IMR-90 (cell line): ENCODE results near the gene TMEM131L. TPM values are rescaled to one million over a fixed set of nuclear protein-coding genes. Genes with fewer than 3 reads are reported as not detected.

ENCODE experiments used
- ATAC-seq: fragments of 200-7000 bp; cut with Tn5 transposase; 2 replicates; pipeline ENCODE4 v1.9.1; 2020; ENCODE audit warnings: low read depth, mild to moderate bottlenecking, moderate library complexity
- BruUV-seq: library from RNA; stranded (reverse); fragments of 400-500 nt; replicated peaks from 2 replicates; lab custom pipeline; 2021; lab: Mats Ljungman, UMichigan
- CTCF ChIA-PET: fragments of 300-600 bp; formaldehyde crosslinking; extraction: SDS; loops from one replicate; lab custom pipeline; 2021; ENCODE audit warnings: antibody characterized with exemption; lab: Yijun Ruan, JAX
- POLR2A ChIA-PET: fragments of 300-600 bp; sonication (Branson Sonifier 250); formaldehyde crosslinking; loops from one replicate; lab custom pipeline; 2022; ENCODE audit warnings: antibody characterized with exemption; ENCODE audit not compliant: unreplicated experiment; lab: Charles Lee
- DNase-seq: peaks from one replicate; pipeline ENCODE4 v3.0.0; 2013
- H2AFZ ChIP-seq: replicated peaks from 2 replicates; pipeline ENCODE3; 2013; ENCODE audit warnings: low read length, mild to moderate bottlenecking; ENCODE audit not compliant: poor library complexity
- H2AK5ac ChIP-seq: 2 replicates; pipeline ENCODE4 v1.6.1; 2013; ENCODE audit warnings: low read depth, low read length, inconsistent platforms
- H2AK9ac ChIP-seq: replicated peaks from 2 replicates; pipeline ENCODE3; 2013; ENCODE audit warnings: mild to moderate bottlenecking, low read depth, low read length, moderate library complexity; ENCODE audit not compliant: poor library complexity
- H2BK120ac ChIP-seq: 2 replicates; pipeline ENCODE4 v1.6.1; 2013; ENCODE audit warnings: low read depth, low read length, inconsistent platforms
- H2BK15ac ChIP-seq: 3 replicates; pipeline ENCODE4 v1.6.1; 2013; ENCODE audit warnings: low read depth, low read length, inconsistent platforms
- H2BK20ac ChIP-seq: 2 replicates; pipeline ENCODE4 v1.6.1; 2013; ENCODE audit warnings: low read depth, mild to moderate bottlenecking, inconsistent platforms, low read length, moderate library complexity
- H2BK5ac ChIP-seq: 2 replicates; pipeline ENCODE4 v1.6.1; 2013; ENCODE audit warnings: mild to moderate bottlenecking, low read depth, low read length, inconsistent platforms; ENCODE audit not compliant: poor library complexity, severe bottlenecking
- H3K14ac ChIP-seq: replicated peaks from 2 replicates; pipeline ENCODE4 v1.6.1; 2013; ENCODE audit warnings: low read depth, low read length, inconsistent platforms
- H3K18ac ChIP-seq: 2 replicates; pipeline ENCODE4 v1.6.1; 2013; ENCODE audit warnings: low read depth, low read length, control low read depth
- H3K23ac ChIP-seq: 2 replicates; pipeline ENCODE4 v1.6.1; 2013; ENCODE audit warnings: low read depth, low read length, inconsistent platforms
- H3K27ac ChIP-seq: 2 replicates; pipeline ENCODE4 v1.5.1; 2013; ENCODE audit warnings: mild to moderate bottlenecking, control low read depth, low read length; ENCODE audit not compliant: insufficient read depth
- H3K27me3 ChIP-seq: 2 replicates; pipeline ENCODE4 v1.6.1; 2013; ENCODE audit warnings: low read length; ENCODE audit not compliant: control insufficient read depth, insufficient read depth
- H3K36me3 ChIP-seq: 2 replicates; pipeline ENCODE4 v1.6.1; 2013; ENCODE audit warnings: low read length, mixed read lengths; ENCODE audit not compliant: control insufficient read depth, insufficient read depth
- H3K4ac ChIP-seq: 2 replicates; pipeline ENCODE4 v1.6.1; 2013; ENCODE audit warnings: low read depth, low read length, inconsistent platforms
- H3K4me1 ChIP-seq: 2 replicates; pipeline ENCODE4 v1.6.1; 2013; ENCODE audit warnings: low read length, mixed read lengths; ENCODE audit not compliant: control insufficient read depth, insufficient read depth
- H3K4me2 ChIP-seq: 2 replicates; pipeline ENCODE4 v1.6.1; 2013; ENCODE audit warnings: low read depth, mild to moderate bottlenecking, control low read depth, low read length, moderate library complexity
- H3K4me3 ChIP-seq: 2 replicates; pipeline ENCODE4 v1.5.1; 2013; ENCODE audit warnings: low read depth, mild to moderate bottlenecking, control low read depth, low read length, moderate library complexity; ENCODE audit not compliant: insufficient read depth
- H3K56ac ChIP-seq: 2 replicates; pipeline ENCODE4 v1.6.1; 2013; ENCODE audit warnings: low read length, inconsistent platforms; ENCODE audit not compliant: insufficient read depth; ENCODE audit errors: extremely low read depth
- H3K79me1 ChIP-seq, 2 experiments: 2 replicates each; pipeline ENCODE4 v1.6.1; 2013; ENCODE audit warnings: low read length in 2 of 2, inconsistent platforms in 1 of 2, low read depth in 1 of 2
- H3K9ac ChIP-seq: 2 replicates; pipeline ENCODE4 v1.6.1; 2013; ENCODE audit warnings: low read depth, low read length, control low read depth
- H3K9me1 ChIP-seq: 2 replicates; pipeline ENCODE4 v1.6.1; 2013; ENCODE audit warnings: low read length, inconsistent platforms; ENCODE audit not compliant: insufficient read depth
- H3K9me3 ChIP-seq: 2 replicates; pipeline ENCODE4 v1.6.1; 2013; ENCODE audit warnings: low read length; ENCODE audit not compliant: control insufficient read depth, insufficient read depth
- H4K20me1 ChIP-seq: 2 replicates; pipeline ENCODE4 v1.6.1; 2013; ENCODE audit warnings: low read length, inconsistent platforms; ENCODE audit not compliant: insufficient read depth
- H4K5ac ChIP-seq: 2 replicates; pipeline ENCODE4 v1.6.1; 2013; ENCODE audit warnings: mild to moderate bottlenecking, low read depth, low read length, control low read depth
- H4K8ac ChIP-seq, 2 experiments: 2 replicates each; pipeline ENCODE4 v1.6.1; 2013; ENCODE audit warnings: low read depth in 2 of 2, low read length in 2 of 2, control low read depth in 1 of 2, inconsistent platforms in 1 of 2
- H4K91ac ChIP-seq: 2 replicates; pipeline ENCODE4 v1.6.1; 2013; ENCODE audit warnings: low read depth, low read length, inconsistent platforms; ENCODE audit not compliant: insufficient read depth
- CHD1 ChIP-seq: IDR thresholded peaks from 2 replicates; pipeline ENCODE4 v1.6.1; 2012; ENCODE audit warnings: low read depth, low read length, improper control_type of control experiment
- MAFK ChIP-seq: IDR thresholded peaks from 2 replicates; pipeline ENCODE4 v1.6.1; 2012; ENCODE audit warnings: low read depth, low read length, improper control_type of control experiment
- WGBS, 2 experiments: methylation state at CpG; one replicate each; pipeline versions ENCODE4 v1.1.5 to v1.1.7; 2013; ENCODE audit warnings: missing lambda C conversion rate in 2 of 2; ENCODE audit not compliant: insufficient read length in 1 of 2; ENCODE audit errors: extremely low coverage in 2 of 2; 5-methylcytosine and 5-hydroxymethylcytosine counted together
- dilution Hi-C: fragments of 300-500 bp; cut with HindIII; formaldehyde crosslinking; loops from one replicate; pipeline ENCODE4 v1.14.3; 2018; ENCODE audit warnings: low sequenced_read_pairs; ENCODE audit not compliant: unreplicated experiment
- in situ Hi-C: fragments of 300-500 bp; cut with MboI; formaldehyde crosslinking; loops from 3 replicates; pipeline ENCODE4 v1.14.3; 2019; ENCODE audit warnings: low sequenced_read_pairs, inconsistent platforms, mixed read lengths
- intact Hi-C: fragments of 100-400 bp; cut with micrococcal nuclease; formaldehyde crosslinking; loops from 2 replicates; pipeline ENCODE4 v1.10.0; 2022
- polyA plus RNA-seq, 3 experiments: library from polyadenylated mRNA; depleted of rRNA; stranded (reverse); fragments of >200 nt; gene quantifications; 2 replicates each; pipeline ENCODE4 v1.2.3, GENCODE V29; 2012; ENCODE audit warnings: low replicate concordance in 1 of 3
- total RNA-seq: library from RNA; depleted of rRNA; stranded (reverse); fragments of >200 nt; gene quantifications from 2 replicates; pipeline ENCODE4 v1.2.3, GENCODE V29; 2012

TMEM131L gene
- total and polyA plus RNA-seq, 2 of the 4 experiments (the other 2 are of a cell fraction) = 8.4 to 23.8 TPM

DNA sequence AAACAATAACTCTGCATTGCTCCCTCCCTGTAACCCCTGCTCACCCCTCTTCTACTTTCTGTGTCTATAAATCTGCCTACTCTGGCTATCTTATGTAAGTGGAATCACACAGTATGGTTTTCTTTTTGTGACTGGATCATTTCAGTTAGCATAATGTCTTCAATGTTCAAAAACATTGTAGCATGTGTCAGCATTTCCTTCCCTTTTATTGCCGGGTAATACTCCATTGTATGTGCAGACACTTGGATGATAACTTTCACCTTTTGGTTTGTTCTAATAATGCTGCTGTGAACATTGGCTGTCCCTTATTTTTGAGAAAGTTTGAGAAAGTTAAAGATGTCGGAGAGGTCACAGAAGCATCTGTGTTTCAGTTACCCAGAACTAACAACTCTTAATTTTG, 157.3 kb downstream of the TMEM131L start:
- Histone ChIP-seq H3K36me3 (peaks cover 28% of the 10 kb centered on the region), H3K23ac (no peak overlapping the region), H4K91ac (no peak overlapping the region), H3K9me3 (no peaks in the 10 kb centered on the region), H3K56ac (no peak overlapping the region), H3K14ac (no peak overlapping the region), H3K4me2 (no peak overlapping the region), H2BK120ac (no peak overlapping the region), H3K9me1 (peaks cover 12% of the 10 kb centered on the region), H3K79me1 (no peaks in the 10 kb centered on the region), H2AFZ (no peak overlapping the region), H2BK5ac (no peak overlapping the region), H3K4me3 (no peak overlapping the region), H3K4me1 (peaks cover 2% of the 10 kb centered on the region; the same call in 1 of the 2 replicates), H3K27ac (no peak overlapping the region), H3K18ac (no peak overlapping the region), H2BK20ac (no peak overlapping the region), H2BK15ac (no peak overlapping the region), H4K20me1 (no peaks in the 10 kb centered on the region), H4K5ac (no peak overlapping the region), H2AK5ac (no peak overlapping the region), H3K4ac (no peak overlapping the region), H2AK9ac (no peak overlapping the region), H4K8ac (no peak overlapping the region), H3K27me3 (no peaks in the 10 kb centered on the region), H3K9ac (no peak overlapping the region)
- in situ Hi-C loops = no loop called here
- DNase-seq = no peak
- no peak for ATAC-seq
- POLR2A ChIA-PET = no interaction called here
- WGBS, 2 experiments = no CpG with 5 or more reads among the region's 2 CpGs
- intact Hi-C loops = no loop called here
- no peak for TF ChIP-seq CHD1
- TF ChIP-seq MAFK = peak; percentile 11; the same call in 1 of the 2 replicates
- dilution Hi-C loops = no loop called here
- no TSS peak for BruUV-seq
- CTCF ChIA-PET = no interaction called here
